Right forelimb (tissue), 1 donor: ENCODE measurements around the gene BRME1.

Experiments used
- DNase-seq: peaks from one replicate; pipeline ENCODE4 v3.0.0-alpha.2; 2018

The BRME1 gene

GRCh38 chr19:13885826-13886365, 20.0 kb downstream of the BRME1 start:
- DNase-seq = no peak

DNA sequence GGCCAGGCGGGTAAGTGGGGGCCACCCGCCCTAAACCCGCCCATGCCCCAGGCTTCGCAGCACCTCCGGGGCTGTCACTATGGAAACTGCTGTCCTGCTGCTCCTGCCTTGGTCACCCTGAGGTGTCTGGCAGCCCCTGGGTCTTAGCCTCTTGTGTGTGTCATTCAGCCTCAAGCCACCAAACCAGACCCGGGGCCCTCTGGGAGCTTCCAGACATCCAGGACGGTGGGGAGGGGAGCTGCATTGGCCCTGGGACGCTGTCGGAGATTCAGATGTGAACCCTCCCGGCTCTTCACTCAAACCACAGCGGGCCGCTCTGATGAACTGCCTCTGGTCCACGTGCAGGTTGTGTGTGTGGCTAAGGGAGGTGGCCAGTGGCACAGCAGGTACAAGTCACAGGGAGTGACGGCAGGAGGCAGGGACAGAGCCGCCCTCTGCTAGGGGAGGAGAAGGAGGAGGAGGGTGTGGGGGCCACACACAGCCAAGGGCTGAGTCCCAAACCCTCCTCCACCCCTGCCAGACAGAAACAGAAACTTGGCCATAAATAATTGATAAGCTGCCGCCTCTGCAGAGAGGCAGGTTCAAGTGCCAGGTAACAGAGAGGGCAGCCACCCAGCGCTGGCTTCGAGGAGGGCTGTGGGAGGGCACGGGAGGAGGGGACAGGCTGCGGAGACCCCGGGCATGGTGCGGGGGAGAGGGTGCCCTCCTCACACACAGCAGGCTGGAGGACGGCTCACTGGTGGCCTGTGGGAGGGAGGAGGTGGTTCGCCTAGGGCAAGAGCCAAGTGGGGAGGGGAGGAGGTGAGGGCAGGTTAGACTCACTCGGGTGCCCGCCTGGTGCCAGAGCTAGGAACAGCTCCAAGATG, 21.0 kb downstream of the BRME1 start:
- no peak for DNase-seq

DNA sequence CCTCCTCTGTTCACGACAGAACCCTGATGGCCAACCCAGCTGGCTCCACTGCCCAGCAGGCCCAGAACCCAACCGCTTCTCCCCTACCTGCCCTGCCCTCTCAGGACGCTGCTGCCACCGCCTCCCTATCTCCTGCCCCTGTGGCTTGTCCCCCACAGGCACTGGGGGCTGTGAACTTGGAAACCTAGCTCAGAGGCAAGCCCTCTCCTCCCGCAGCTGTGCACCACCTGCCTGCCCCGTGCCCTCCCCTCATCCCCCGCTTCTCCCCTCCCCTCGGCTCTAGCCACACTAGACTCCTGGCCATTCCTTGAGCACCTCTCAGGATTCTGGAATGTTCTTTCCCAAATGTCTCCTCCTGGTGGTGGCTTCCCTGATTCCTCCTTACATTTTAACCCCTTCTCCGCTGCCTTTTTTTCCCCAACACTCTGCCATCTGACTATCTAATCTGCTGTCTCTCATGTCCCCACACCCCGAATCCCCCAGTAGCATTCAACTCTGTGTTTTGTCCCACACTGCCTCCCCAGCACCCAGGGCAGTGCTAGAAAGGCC, 22.3 kb downstream of the BRME1 start:
- no peak for DNase-seq

DNA sequence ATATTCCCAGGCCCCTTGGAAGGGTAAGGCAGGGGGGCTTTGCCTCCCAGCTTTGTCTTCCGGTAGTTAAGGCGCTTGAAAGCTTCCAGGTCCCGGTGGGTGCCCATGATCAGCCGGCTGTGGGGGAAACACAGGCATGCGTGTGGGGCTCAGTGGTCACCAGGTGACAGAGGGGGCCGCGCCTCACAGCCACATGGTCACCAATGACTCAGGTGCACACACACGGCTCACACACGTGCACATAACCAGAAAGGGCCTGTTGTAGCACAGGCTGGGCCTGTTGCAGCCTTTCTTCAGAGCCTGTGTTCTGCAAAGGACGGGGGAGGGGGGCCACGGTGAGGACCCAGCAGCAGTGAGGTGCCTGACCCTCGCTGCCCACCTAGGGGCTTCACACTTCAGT, 23.1 kb downstream of the BRME1 start:
- no peak for DNase-seq

DNA sequence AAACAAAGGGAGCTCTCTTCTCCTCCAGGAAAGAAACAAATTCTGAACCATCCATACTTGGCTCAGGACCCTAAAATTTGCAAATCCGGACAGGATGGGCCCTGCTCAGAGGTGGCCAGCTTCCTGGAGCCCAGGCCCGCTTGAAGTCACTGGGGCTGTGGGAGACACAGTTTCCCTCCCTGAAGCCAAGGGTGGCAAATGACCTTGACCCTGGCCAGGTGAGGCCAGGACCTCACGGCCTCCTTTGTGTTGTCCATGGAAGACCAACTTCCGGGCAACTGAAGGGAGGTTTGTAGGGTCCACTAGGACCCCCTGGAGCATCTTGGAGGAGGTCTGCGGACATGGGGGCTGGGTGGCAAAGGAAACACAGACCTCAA, 23.5 kb downstream of the BRME1 start:
- no peak for DNase-seq

GRCh38 chr19:13881692-13882418, 24.1 kb downstream of the BRME1 start:
- no peak for DNase-seq

GRCh38 chr19:13881251-13881691, 24.6 kb downstream of the BRME1 start:
- peak; percentile 67 for DNase-seq

DNA sequence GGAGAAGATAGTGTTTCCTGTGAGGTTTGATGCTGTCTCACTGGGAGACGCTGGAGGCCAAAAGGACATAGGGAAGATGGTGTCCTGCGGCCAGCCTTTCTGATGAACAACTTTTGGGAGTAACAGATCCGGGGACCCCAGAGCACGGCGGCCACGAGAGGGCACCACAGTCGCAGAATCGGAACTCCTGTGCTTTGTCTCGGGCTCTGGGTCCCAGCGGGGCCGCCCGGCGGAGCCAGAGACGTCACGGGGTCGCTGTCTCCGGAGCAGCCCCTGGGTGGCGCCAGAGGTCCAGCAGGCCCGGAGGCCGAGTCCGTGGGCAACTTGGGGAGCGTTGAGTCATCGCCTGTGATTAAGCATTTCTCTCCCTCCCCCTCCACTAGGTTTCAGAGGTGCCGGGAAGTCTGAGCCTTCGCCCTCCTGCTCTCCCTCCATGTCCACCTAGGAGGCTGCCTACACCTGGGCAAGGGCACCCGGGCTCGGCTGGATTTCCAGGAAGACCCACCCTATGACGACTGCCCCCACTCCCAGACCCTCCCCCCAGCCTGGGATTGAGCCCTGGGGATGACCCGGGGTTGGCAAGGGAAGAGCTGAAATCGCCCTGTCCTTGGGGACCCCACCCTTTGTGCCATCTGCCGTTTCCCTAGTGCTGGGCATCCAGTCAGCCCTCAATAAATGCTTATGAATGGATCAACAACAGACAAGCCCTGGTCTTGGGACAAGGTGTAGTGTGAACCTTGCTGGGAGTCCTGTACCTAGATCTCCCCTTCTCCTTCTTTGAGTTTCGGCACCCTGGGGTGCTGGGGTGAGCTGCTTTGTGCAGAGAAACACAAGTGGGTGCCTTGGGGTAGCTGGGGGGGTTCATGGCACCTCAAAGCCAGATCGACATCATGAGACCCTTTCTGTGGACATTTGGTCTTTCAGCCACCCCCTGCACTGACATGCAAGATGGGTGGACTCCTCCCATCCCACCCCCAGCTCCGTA, 25.6 kb downstream of the BRME1 start:
- peak; percentile 98 for DNase-seq

DNA sequence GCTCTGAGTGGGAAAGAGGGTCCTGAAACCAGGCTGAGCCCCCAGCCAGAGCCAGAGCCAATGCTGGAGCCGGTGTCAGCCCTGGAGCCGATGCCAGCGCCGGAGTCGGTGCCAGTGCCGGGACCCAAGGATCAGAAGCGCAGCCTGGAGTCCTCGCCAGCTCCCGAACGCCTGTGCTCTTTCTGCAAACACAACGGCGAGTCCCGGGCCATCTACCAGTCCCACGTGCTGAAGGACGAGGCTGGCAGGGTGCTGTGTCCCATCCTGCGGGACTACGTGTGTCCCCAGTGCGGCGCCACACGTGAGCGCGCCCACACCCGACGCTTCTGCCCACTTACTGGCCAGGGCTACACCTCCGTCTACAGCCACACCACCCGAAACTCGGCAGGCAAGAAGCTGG, 28.6 kb downstream of the BRME1 start:
- DNase-seq = no peak

DNA sequence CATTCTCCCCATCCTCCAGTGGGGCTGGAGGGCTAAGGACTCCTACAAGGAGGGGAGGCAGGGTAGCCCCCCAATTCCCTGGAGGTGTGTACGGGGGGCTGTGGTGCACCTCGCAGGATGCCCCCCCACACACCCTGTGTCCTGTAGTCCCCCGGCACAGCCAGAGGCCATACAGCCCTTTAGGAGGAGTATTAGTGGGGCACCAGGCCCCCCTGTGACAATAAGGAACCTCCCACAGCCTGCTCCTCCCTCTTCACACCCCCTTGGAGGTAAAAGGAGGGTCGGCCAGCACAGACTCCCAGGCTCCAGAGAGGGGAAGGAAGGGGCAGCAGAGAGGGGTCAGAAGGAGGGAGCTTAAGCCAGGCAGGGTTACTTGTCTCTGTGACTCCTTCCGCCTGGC, 29.1 kb downstream of the BRME1 start, which contains the start of gene NANOS3:
Gene NANOS3 (plus strand): TSS at position 301 of the 400 bp plus-strand sequence. CDS start 115 bp downstream, outside the sequence.
- no peak for DNase-seq

DNA sequence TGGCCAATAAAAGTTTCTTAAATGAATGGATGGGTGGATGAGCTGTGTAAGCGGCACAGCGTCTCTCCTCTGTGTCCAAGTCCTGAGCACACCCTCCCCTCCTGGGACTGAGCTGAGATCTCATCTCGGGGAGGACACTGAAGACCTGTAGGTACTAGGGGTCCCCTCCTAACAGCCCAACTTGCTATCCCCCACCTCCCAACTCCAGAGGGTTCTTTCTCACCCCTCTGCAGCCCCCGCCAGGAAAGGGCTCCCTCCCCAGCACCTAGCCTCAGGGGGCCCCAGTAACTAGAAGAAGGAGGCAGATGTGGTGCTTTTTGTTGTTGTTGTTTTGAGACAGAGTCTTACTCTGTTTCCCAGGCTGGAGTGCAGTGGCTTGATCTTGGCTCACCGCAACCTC, 30.1 kb downstream of the BRME1 start:
- no peak for DNase-seq

DNA sequence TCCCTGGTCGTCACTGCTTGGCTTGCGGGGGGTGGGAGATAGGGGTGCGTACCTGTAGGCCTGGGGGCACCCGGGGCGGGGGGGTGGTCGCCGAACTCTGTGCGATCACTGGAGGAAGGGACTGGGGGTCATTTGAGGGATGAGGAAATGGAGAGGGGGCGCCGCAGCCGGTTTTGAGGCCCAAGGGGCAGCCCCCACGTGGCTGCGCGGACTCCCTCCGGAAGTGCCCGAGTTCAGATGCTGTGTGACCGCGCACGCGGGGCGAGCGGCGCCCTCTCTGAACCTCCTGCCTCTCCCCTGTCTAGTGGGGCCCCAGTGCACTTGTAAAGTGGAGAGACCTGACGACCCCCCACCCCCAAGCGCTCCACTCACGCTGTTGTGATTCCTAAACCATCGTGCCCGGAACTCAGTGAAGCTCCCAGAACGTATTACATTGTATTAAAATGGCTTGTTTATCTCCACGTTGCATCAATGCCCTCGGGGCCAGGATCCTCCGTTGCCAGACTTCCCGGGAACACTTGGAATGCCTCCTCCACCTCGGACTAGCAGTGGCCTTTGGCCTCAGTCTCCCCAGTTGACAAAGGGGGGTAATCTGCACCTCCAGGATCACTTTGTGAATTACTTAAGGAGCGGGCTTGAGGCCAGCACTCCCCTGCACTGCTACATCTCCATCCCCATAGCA, 31.9 kb downstream of the BRME1 start:
- no peak for DNase-seq

DNA sequence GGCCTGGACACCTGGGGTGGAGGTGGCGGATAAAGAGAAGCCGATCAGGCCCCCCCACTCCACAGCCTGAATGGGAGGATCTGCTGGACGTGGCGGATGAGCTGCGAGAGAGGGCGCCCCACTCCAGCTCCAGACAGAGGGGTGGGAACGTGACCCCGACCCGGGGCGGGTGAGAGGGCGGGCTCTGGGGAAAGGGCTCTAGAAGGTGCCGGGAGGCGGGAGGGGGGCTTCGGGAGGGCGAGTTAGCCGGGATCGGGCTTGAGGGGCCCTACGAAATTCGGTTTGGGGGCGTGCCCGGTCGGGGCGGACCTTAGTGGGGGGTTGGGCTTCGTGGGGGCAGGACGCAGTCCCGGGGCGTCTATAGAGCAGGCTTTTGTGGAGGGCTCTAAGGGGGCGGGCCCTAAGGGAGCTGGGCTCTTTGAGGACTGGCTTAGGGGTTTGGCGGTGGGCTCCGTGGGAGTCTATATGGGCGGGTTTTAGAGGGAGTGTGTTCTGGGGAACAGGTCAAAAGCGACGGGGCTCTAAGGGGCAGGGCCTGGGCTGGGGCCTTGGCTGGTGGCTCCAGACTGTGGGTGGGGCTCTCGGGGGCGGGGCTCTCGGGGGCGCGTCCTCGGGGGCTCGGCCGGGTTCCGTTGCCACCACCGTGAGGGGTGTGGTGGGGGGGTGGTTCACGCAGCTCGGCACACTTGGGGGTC, 33.1 kb downstream of the BRME1 start:
- peak; percentile 71 for DNase-seq

DNA sequence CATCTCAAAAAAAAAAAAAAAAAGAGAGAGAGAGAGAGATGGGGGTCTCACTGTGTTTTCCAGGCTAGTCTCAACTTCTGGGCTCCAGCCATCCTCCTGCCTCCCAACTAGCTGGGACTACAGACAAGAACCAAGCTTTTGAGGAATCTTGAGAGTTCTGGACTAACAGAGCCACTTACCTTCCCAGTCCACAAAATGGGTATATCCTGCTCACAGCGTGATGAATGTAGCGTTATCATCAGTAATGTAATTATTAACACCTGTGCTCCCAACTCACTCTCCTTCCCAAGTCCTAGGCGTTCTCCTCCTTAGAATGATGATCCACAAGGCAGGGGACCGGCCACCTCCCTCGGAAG, 33.6 kb downstream of the BRME1 start:
- no peak for DNase-seq

DNA sequence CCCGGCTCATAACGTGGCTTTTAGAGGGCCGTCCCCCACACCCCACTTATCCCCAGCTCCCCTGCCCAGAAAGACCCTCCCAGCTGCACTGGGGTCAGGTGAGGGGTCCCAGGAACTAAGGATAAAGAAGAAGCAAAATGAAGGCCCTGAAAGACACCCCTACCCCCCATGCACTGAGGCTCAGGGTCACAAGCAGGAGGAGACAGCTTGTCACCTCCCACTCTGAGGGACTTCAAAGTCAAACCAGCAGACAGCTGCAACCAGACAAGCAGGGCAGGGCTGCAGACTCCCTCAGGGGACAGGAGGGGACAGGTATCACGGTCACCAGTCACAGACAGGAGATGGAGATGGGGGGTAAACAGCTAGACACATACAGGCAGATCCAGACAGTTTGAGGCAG, 35.0 kb downstream of the BRME1 start:
- no peak for DNase-seq

GRCh38 chr19:13869281-13869680, 36.6 kb downstream of the BRME1 start:
- peak; percentile 78 for DNase-seq

- DNase-seq = no peak
Measured at GRCh38 chr19:13868663-13869062, 37.3 kb downstream of the BRME1 start.

DNA sequence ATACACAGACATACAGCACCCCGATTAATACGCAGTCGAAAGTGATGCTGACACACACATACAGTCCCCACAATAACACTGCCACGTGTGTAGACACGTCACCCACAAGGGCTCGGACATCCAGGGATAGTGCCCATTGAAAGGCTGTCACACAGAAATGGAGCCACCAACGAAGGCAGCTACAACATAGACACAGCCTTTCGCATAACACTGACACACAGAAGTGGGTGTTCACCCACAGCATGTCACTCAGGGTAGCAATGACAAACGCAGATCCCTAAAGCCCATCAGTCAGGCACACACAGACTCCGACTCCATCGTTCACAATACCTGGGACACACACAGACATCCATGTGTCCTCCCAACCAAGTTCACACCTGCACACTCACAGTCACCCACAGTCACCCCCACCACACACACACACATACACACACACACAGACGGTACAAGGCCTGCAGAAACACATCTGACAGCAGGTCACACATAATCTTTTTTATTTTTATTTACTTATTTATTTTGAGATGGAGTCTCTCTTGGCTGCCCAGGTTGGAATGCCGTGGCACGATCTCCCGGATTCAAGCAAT, 39.4 kb downstream of the BRME1 start:
- no peak for DNase-seq

- DNase-seq = peak; percentile 65
Measured at GRCh38 chr19:13865571-13866462, 40.1 kb downstream of the BRME1 start.
